HG02763 (cell line): Measurements from ENCODE around the gene MGAT5B.
"Not testable (repeated sequence)": the region's sequence is repeated elsewhere in the genome, so short reads cannot be mapped to it uniquely, and the experiment has no call there.

Experiments used
- ATAC-seq: cut with Tn5 transposase; IDR thresholded peaks from one replicate; pipeline ENCODE4 v1.9.1; 2021; ENCODE audit warnings: mild to moderate bottlenecking, moderate library complexity; ENCODE audit not compliant: unreplicated experiment

Gene MGAT5B

GRCh38 chr17:76868176-76868668 is at the start of gene MGAT5B:
MGAT5B (plus strand) TSS chr17:76868404; CDS start chr17:76869030, 626 bp downstream.
- ATAC-seq = no peak

GRCh38 chr17:76820039-76820438 is 48.2 kb upstream of the MGAT5B start:
- ATAC-seq = no peak

- ATAC-seq = no peak
These were observed 47.6 kb upstream of the MGAT5B start for GRCh38 chr17:76820561-76820960.

GRCh38 chr17:76822184-76822778 is 45.9 kb upstream of the MGAT5B start:
- ATAC-seq = no peak

GRCh38 chr17:76824093-76824492 is 44.1 kb upstream of the MGAT5B start:
- no peak for ATAC-seq

- ATAC-seq = no peak
These were observed 41.7 kb upstream of the MGAT5B start for GRCh38 chr17:76826330-76827068.

GRCh38 chr17:76827736-76828135 is 40.5 kb upstream of the MGAT5B start:
- no peak for ATAC-seq

- ATAC-seq = no peak
These were observed 37.1 kb upstream of the MGAT5B start for GRCh38 chr17:76830987-76831715.

GRCh38 chr17:76833034-76833644 is 35.1 kb upstream of the MGAT5B start:
- no peak for ATAC-seq

- no peak for ATAC-seq
These were observed 34.5 kb upstream of the MGAT5B start for GRCh38 chr17:76833747-76834146.

- no peak for ATAC-seq
These were observed 33.3 kb upstream of the MGAT5B start for GRCh38 chr17:76834870-76835269.

GRCh38 chr17:76840443-76840767 is 27.8 kb upstream of the MGAT5B start:
- ATAC-seq = no peak

GRCh38 chr17:76840884-76841775 is 27.1 kb upstream of the MGAT5B start:
- no peak for ATAC-seq

GRCh38 chr17:76841776-76842405 is 26.3 kb upstream of the MGAT5B start:
- no peak for ATAC-seq

GRCh38 chr17:76843068-76843467 is 25.1 kb upstream of the MGAT5B start:
- not testable (repeated sequence) for ATAC-seq

GRCh38 chr17:76843703-76844484 is 24.3 kb upstream of the MGAT5B start:
- ATAC-seq = no peak

- no peak for ATAC-seq
These were observed 23.7 kb upstream of the MGAT5B start for GRCh38 chr17:76844485-76844829.

GRCh38 chr17:76844846-76845245 is 23.4 kb upstream of the MGAT5B start:
- ATAC-seq = no peak

GRCh38 chr17:76845541-76846017 is 22.6 kb upstream of the MGAT5B start:
- ATAC-seq = no peak
